Gastrocnemius medialis (tissue), 4 donors: ENCODE measurements around the gene DHRSX. TPM values are rescaled to one million over a fixed set of nuclear protein-coding genes. Genes with fewer than 3 reads are reported as not detected.

Experiments used
- ATAC-seq, 2 donors: fragments of 150-250 bp; one replicate each; pipeline ENCODE4 v1.9.1; 2016
- DNase-seq, 2 donors: peaks; one replicate each; pipeline ENCODE4 v3.0.0-alpha.2; 2019
- H3K27ac ChIP-seq, 4 donors: fragments of 200-600 bp; sonication (generic); 1 replicate in 1 of 4; 2 replicates in 3 of 4; pipeline ENCODE4 v1.5.1; 2016 to 2018; ENCODE audit warnings: mild to moderate bottlenecking in 2 of 4, moderate library complexity in 1 of 4
- H3K27me3 ChIP-seq, 3 donors: fragments of 200-600 bp; sonication (generic) in 2 of 3; 1 replicate in 1 of 3; 2 replicates in 2 of 3; pipeline versions ENCODE4 v1.5.1 to v1.6.0; 2016 to 2019; ENCODE audit warnings: mild to moderate bottlenecking in 1 of 3, moderate library complexity in 1 of 3
- H3K36me3 ChIP-seq, 2 donors: fragments of 200-600 bp; sonication (generic) in 1 of 2; one replicate each; pipeline ENCODE4 v1.5.1; 2017 to 2018
- H3K4me1 ChIP-seq, 2 donors: fragments of 200-600 bp; sonication (generic) in 1 of 2; one replicate each; pipeline ENCODE4 v1.5.1; 2016 to 2017; ENCODE audit warnings: mild to moderate bottlenecking in 2 of 2
- H3K4me3 ChIP-seq, 4 donors: fragments of 200-600 bp; sonication (generic) in 3 of 4; 1 replicate in 1 of 4; 2 replicates in 3 of 4; pipeline ENCODE4 v1.5.1; 2016 to 2019; ENCODE audit warnings: mild to moderate bottlenecking in 2 of 4
- H3K9me3 ChIP-seq, 3 donors: fragments of 200-600 bp; sonication (generic) in 2 of 3; 1 replicate in 1 of 3; 2 replicates in 2 of 3; pipeline ENCODE4 v1.5.1; 2016 to 2019
- CTCF ChIP-seq, 5 experiments: fragments of 450-650 bp in 3 of 5; fragments of 200-600 bp in 2 of 5; sonication (generic) in 2 of 5; IDR thresholded peaks in 4 of 5; conservative IDR thresholded peaks in 1 of 5; 1 replicate in 4 of 5; 2 replicates in 1 of 5; pipeline ENCODE4 v1.5.1; 2016 to 2019; ENCODE audit warnings: antibody characterized with exemption in 5 of 5, mild to moderate bottlenecking in 3 of 5, moderate library complexity in 3 of 5
- POLR2A ChIP-seq, 2 donors: fragments of 450-650 bp; IDR thresholded peaks; one replicate each; pipeline ENCODE4 v1.6.1; 2017; ENCODE audit warnings: antibody characterized with exemption in 2 of 2, mild to moderate bottlenecking in 2 of 2, moderate library complexity in 2 of 2
- in situ Hi-C, 4 donors: fragments of 200-750 bp; cut with MboI; loops; one replicate each; pipeline versions ENCODE4 v1.15.0 to v1.8.0; 2017; ENCODE audit warnings: low sequenced_read_pairs in 4 of 4
- intact Hi-C: fragments of 100-400 bp; cut with DNase I; formaldehyde crosslinking; loops from one replicate; pipeline ENCODE4 v1.15.1; 2023; ENCODE audit warnings: low total_unique reads
- total RNA-seq, 4 donors: library from RNA; depleted of rRNA; stranded (reverse); fragments of >200 nt; gene quantifications; one replicate each; pipeline versions ENCODE4 v1.1.0 to v1.2.3, GENCODE V29; 2016

Gene DHRSX
- total RNA-seq, 4 donors from 2014 or later = 9.8 to 31.1 (median 13.6) TPM

- Histone ChIP-seq H3K4me3 (no peak overlapping the region), H3K27ac (no peak overlapping the region), H3K9me3 (no peaks in the 10 kb centered on the region), H3K27me3 (peaks cover 0 to 7% (median 3%) of the 10 kb centered on the region in 3 donors), H3K4me1 (no peaks in the 10 kb centered on the region), H3K36me3 (no peaks in the 10 kb centered on the region)
- in situ Hi-C loops (no loop called here), intact Hi-C loops (no loop called here)
- no peak for DNase-seq
- ATAC-seq = no peak
- no peak for TF ChIP-seq POLR2A (IDR thresholded peaks at IDR 0.05)
- no peak for TF ChIP-seq CTCF (IDR thresholded peaks at IDR 0.05 in 4 of 5, conservative IDR thresholded peaks at IDR 0.05 in 1 of 5)
Measured at GRCh38 chrX:2540426-2540947, 39.7 kb upstream of the DHRSX start.

DNA sequence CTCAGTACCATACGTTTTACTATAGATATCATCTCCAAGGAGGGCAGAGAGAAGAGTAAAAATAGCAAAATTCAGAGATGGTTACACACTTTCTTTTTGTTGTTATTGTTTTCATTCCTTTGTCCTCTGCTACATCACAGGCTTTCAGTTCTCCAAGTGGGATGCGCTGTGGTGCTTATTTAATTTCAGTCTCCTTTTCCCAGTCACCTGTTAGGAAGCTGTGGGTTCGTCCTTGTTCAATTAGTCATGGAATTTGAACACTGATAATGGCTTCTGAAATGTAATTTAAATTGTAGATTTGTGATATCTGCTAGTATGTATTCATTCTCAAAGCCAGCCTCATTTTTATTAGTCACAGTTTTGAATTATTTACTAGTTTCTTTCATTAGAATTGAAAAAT lies 38.8 kb upstream of the DHRSX start:
- no peak overlapping the region for H3K27ac ChIP-seq
- no peaks in the 10 kb centered on the region for H3K9me3 ChIP-seq
- ATAC-seq = no peak
- no peaks in the 10 kb centered on the region for H3K36me3 ChIP-seq
- in situ Hi-C loops = no loop called here
- intact Hi-C loops = no loop called here
- TF ChIP-seq POLR2A (IDR thresholded peaks at IDR 0.05) (no peak), CTCF (IDR thresholded peaks at IDR 0.05 in 4 of 5, conservative IDR thresholded peaks at IDR 0.05 in 1 of 5) (no peak)
- H3K4me1 ChIP-seq = no peaks in the 10 kb centered on the region
- peaks cover 0 to 7% (median 3%) of the 10 kb centered on the region in 3 donors for H3K27me3 ChIP-seq
- no peak overlapping the region for H3K4me3 ChIP-seq
- no peak for DNase-seq

DNA sequence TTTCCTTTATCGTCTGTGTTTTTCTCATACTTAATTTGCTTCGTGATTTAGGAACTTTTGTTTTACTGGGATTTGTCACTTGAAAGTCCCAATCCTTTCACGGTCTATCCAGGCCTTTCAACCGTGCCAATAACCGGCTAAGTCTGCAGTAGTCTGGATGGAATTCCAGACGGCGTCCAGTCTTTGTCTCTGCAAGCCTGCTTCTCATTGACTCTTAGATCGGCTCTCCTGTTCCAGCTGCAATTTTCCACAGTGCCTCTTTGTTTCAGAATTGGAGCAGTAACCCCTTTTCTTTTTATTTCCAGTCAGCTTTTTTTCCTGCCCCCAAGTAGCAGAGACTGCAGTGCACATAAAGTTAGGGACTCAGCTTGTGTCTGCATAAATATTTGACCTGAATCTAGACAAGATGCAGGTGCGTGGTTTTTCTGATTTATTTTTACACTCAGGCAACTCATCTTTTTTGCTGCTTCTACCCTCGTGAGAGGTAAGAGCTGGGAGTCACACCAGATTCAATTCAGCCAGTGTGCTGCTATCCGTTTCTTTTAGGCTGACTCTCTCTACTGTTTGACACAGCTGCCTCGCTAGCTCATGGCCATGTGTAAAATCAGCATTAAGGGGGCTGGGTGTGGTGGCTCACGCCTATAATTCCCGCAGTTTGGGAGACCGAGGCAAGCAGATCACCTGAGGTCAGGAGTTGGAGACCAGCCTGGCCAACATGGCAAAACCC lies 37.4 kb upstream of the DHRSX start:
- no peak overlapping the region for H3K27ac ChIP-seq

DNA sequence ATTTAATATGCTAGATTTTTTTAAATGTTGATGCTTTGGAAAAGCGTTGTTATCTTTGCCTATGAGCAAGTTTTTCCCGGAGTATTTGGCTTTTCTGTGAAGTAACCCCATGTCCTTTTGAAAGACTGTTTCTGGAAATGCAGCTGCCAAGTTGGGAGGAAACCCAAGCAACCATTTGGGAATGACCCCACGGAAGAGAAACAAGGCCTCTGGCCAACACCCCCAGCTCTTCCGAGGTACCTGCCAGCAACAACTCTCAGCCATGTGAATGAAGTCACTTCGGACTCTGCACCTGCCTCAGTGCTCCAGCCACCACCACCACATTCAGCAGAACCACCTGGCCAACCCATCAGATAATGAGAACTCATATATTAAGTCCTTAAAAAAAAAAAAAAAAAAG lies 36.2 kb upstream of the DHRSX start:
- TF ChIP-seq POLR2A (IDR thresholded peaks at IDR 0.05) (no peak), CTCF (IDR thresholded peaks at IDR 0.05 in 4 of 5, conservative IDR thresholded peaks at IDR 0.05 in 1 of 5) (no peak)
- in situ Hi-C loops (no loop called here), intact Hi-C loops (no loop called here)
- ATAC-seq = no peak
- Histone ChIP-seq H3K27me3 (peaks cover 0 to 7% (median 3%) of the 10 kb centered on the region in 3 donors), H3K27ac (no peak overlapping the region), H3K36me3 (no peaks in the 10 kb centered on the region), H3K4me1 (no peaks in the 10 kb centered on the region), H3K4me3 (no peak overlapping the region), H3K9me3 (no peaks in the 10 kb centered on the region)
- DNase-seq = no peak

More for the DNA sequence above, 37.4 kb upstream of the DHRSX start:
- H3K9me3 ChIP-seq = no peaks in the 10 kb centered on the region
- DNase-seq = no peak
- in situ Hi-C loops = no loop called here
- intact Hi-C loops = no loop called here
- H3K27me3 ChIP-seq = peaks cover 0 to 7% (median 3%) of the 10 kb centered on the region in 3 donors
- no peaks in the 10 kb centered on the region for H3K36me3 ChIP-seq
- ATAC-seq = no peak
- TF ChIP-seq POLR2A (IDR thresholded peaks at IDR 0.05) (no peak), CTCF (IDR thresholded peaks at IDR 0.05 in 4 of 5, conservative IDR thresholded peaks at IDR 0.05 in 1 of 5) (no peak)
- H3K4me3 ChIP-seq = no peak overlapping the region
- no peaks in the 10 kb centered on the region for H3K4me1 ChIP-seq
